Measurements from ENCODE around the gene LRRC61. TPM values are rescaled to one million over a fixed set of nuclear protein-coding genes. Genes with fewer than 3 reads are reported as not detected.

The LRRC61 gene
- total RNA-seq, 2 donors from 2014 or later: 4.6 to 10.2 TPM

GRCh38 chr7:150330211-150330885 is 7.2 kb downstream of the LRRC61 start:
- Histone ChIP-seq H3K27me3 (replicated peaks; ENCODE audit: insufficient read depth) (no peaks in the 10 kb centered on the region), H3K9me3 (no peaks in the 10 kb centered on the region), H3K36me3 (no peaks in the 10 kb centered on the region), H3K4me3 (no peak overlapping the region), H3K4me1 (ENCODE audit: control insufficient read depth in 1 of 2, low read depth in 2 of 2) (no peaks in the 10 kb centered on the region), H3K27ac (no peak overlapping the region)
- no peak for TF ChIP-seq CTCF (IDR thresholded peaks at IDR 0.05)
- no peak for ATAC-seq (ENCODE audit: insufficient number of reproducible peaks, low FRiP score, low read depth)
- no peak for DNase-seq (ENCODE audit: low spot score)

GRCh38 chr7:150332852-150333635 is 9.9 kb downstream of the LRRC61 start:
- no peak for TF ChIP-seq CTCF (IDR thresholded peaks at IDR 0.05)
- H3K36me3 ChIP-seq: no peaks in the 10 kb centered on the region
- H3K27me3 ChIP-seq (replicated peaks; ENCODE audit: insufficient read depth): no peaks in the 10 kb centered on the region
- H3K27ac ChIP-seq: no peak overlapping the region
- H3K4me1 ChIP-seq (ENCODE audit: control insufficient read depth in 1 of 2, low read depth in 2 of 2): peaks cover 0 to 5% of the 10 kb centered on the region in 2 donors
- no peaks in the 10 kb centered on the region for H3K9me3 ChIP-seq
- ATAC-seq (ENCODE audit: insufficient number of reproducible peaks, low FRiP score, low read depth) (no peak), DNase-seq (ENCODE audit: low spot score) (no peak)
- H3K4me3 ChIP-seq: no peak overlapping the region

GRCh38 chr7:150333659-150334058 is 10.5 kb downstream of the LRRC61 start:
- Histone ChIP-seq H3K4me1 (ENCODE audit: control insufficient read depth in 1 of 2, low read depth in 2 of 2) (peaks cover 0 to 5% of the 10 kb centered on the region in 2 donors), H3K36me3 (no peaks in the 10 kb centered on the region), H3K27me3 (replicated peaks; ENCODE audit: insufficient read depth) (no peaks in the 10 kb centered on the region), H3K4me3 (no peak overlapping the region), H3K27ac (no peak overlapping the region), H3K9me3 (no peaks in the 10 kb centered on the region)
- ATAC-seq (ENCODE audit: insufficient number of reproducible peaks, low FRiP score, low read depth): no peak
- TF ChIP-seq CTCF (IDR thresholded peaks at IDR 0.05): no peak
- no peak for DNase-seq (ENCODE audit: low spot score)

- Histone ChIP-seq H3K27me3 (replicated peaks; ENCODE audit: insufficient read depth) (no peaks in the 10 kb centered on the region), H3K36me3 (no peaks in the 10 kb centered on the region), H3K9me3 (no peaks in the 10 kb centered on the region), H3K27ac (no peak overlapping the region), H3K4me1 (ENCODE audit: control insufficient read depth in 1 of 2, low read depth in 2 of 2) (peaks cover 0 to 5% of the 10 kb centered on the region in 2 donors), H3K4me3 (no peak overlapping the region)
- no peak for ATAC-seq (ENCODE audit: insufficient number of reproducible peaks, low FRiP score, low read depth)
- no peak for TF ChIP-seq CTCF (IDR thresholded peaks at IDR 0.05)
- no peak for DNase-seq (ENCODE audit: low spot score)
These were observed 11.0 kb downstream of the LRRC61 start for GRCh38 chr7:150334108-150334507.

GRCh38 chr7:150335108-150335773 is 12.1 kb downstream of the LRRC61 start:
- H3K27ac ChIP-seq: no peak overlapping the region
- peaks cover 0 to 13% of the 10 kb centered on the region in 2 donors for H3K4me1 ChIP-seq (ENCODE audit: control insufficient read depth in 1 of 2, low read depth in 2 of 2)
- no peaks in the 10 kb centered on the region for H3K9me3 ChIP-seq
- TF ChIP-seq CTCF (IDR thresholded peaks at IDR 0.05): no peak
- H3K4me3 ChIP-seq: no peak overlapping the region
- no peaks in the 10 kb centered on the region for H3K36me3 ChIP-seq
- ATAC-seq (ENCODE audit: insufficient number of reproducible peaks, low FRiP score, low read depth) (no peak), DNase-seq (ENCODE audit: low spot score) (no peak)
- H3K27me3 ChIP-seq (replicated peaks; ENCODE audit: insufficient read depth): no peaks in the 10 kb centered on the region

All from thoracic aorta (tissue), 2 donors.